Upper lobe of right lung (tissue), 1 donor: Measurements from ENCODE around the gene PDK2. TPM values are rescaled to one million over a fixed set of nuclear protein-coding genes. Genes with fewer than 3 reads are reported as not detected.

ENCODE experiments used
- ATAC-seq: fragments of 200-7000 bp; cut with Tn5 transposase; one replicate; pipeline ENCODE4 v1.9.1; 2020; ENCODE audit warnings: mild to moderate bottlenecking, moderate library complexity
- DNase-seq: peaks from one replicate; pipeline ENCODE4 v3.0.0-alpha.2; 2020
- H3K27ac ChIP-seq: fragments of 200-600 bp; one replicate; pipeline ENCODE4 v1.8.0; 2022
- H3K27me3 ChIP-seq: fragments of 200-600 bp; one replicate; pipeline ENCODE4 v1.8.0; 2022; ENCODE audit warnings: mild to moderate bottlenecking
- H3K36me3 ChIP-seq: fragments of 200-600 bp; one replicate; pipeline ENCODE4 v1.8.0; 2022
- H3K4me1 ChIP-seq: fragments of 200-600 bp; one replicate; pipeline ENCODE4 v1.8.0; 2022
- H3K4me3 ChIP-seq: fragments of 200-600 bp; one replicate; pipeline ENCODE4 v1.8.0; 2022; ENCODE audit warnings: mild to moderate bottlenecking
- H3K9me3 ChIP-seq: fragments of 200-600 bp; one replicate; pipeline ENCODE4 v1.8.0; 2022
- intact Hi-C: fragments of 100-400 bp; cut with DNase I; formaldehyde crosslinking; loops from one replicate; pipeline ENCODE4 v1.11.0; 2022
- total RNA-seq: library from RNA; stranded (reverse); fragmentation: NEBNext Ultra II Directional; extraction: Animal tissue kit (Norgen Biotek cat#: 25700); gene quantifications from one replicate; pipeline ENCODE4 v1.2.1, GENCODE V29; 2021
- TF ChIP-seq, protein P1 (sequence below): fragments of 200-600 bp; IDR thresholded peaks from one replicate; pipeline ENCODE4 v1.8.0; 2022; ENCODE audit warnings: antibody characterized with exemption
- donor health status: DM: no; HTN: yes; CAD: no; lungs with severe emphysema.

PDK2 gene
- total RNA-seq, 1 donor from 2014 or later = 30.2 TPM

GRCh38 chr17:50088952-50089825 lies 6.0 kb upstream of the PDK2 start:
- DNase-seq = no peak
- TF ChIP-seq, protein P1, sequence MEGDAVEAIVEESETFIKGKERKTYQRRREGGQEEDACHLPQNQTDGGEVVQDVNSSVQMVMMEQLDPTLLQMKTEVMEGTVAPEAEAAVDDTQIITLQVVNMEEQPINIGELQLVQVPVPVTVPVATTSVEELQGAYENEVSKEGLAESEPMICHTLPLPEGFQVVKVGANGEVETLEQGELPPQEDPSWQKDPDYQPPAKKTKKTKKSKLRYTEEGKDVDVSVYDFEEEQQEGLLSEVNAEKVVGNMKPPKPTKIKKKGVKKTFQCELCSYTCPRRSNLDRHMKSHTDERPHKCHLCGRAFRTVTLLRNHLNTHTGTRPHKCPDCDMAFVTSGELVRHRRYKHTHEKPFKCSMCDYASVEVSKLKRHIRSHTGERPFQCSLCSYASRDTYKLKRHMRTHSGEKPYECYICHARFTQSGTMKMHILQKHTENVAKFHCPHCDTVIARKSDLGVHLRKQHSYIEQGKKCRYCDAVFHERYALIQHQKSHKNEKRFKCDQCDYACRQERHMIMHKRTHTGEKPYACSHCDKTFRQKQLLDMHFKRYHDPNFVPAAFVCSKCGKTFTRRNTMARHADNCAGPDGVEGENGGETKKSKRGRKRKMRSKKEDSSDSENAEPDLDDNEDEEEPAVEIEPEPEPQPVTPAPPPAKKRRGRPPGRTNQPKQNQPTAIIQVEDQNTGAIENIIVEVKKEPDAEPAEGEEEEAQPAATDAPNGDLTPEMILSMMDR = no peak
- H3K4me3 ChIP-seq = no peak overlapping the region
- no peak overlapping the region for H3K27ac ChIP-seq
- intact Hi-C loops = loop anchor here (5.0 kb wide), 1 partner anchor 62 kb away; no protein-coding TSS in a partner anchor
- no peak for ATAC-seq
- H3K36me3 ChIP-seq = peaks cover 46% of the 10 kb centered on the region
- no peaks in the 10 kb centered on the region for H3K27me3 ChIP-seq
- H3K9me3 ChIP-seq = no peaks in the 10 kb centered on the region
- no peaks in the 10 kb centered on the region for H3K4me1 ChIP-seq

GRCh38 chr17:50090071-50090470 lies 5.1 kb upstream of the PDK2 start:
- ATAC-seq (no peak), DNase-seq (no peak)
- Histone ChIP-seq H3K27ac (no peak overlapping the region), H3K4me1 (no peaks in the 10 kb centered on the region), H3K36me3 (peaks cover 40% of the 10 kb centered on the region), H3K9me3 (no peaks in the 10 kb centered on the region), H3K27me3 (no peaks in the 10 kb centered on the region), H3K4me3 (no peak overlapping the region)
- TF ChIP-seq, protein P1 = no peak
- intact Hi-C loops = no loop called here

GRCh38 chr17:50090971-50091917 lies 3.9 kb upstream of the PDK2 start:
- H3K27me3 ChIP-seq = no peaks in the 10 kb centered on the region
- TF ChIP-seq, protein P1 = no peak
- intact Hi-C loops = no loop called here
- ATAC-seq (no peak), DNase-seq (no peak)
- H3K4me1 ChIP-seq = peaks cover 4% of the 10 kb centered on the region
- H3K27ac ChIP-seq = no peak overlapping the region
- no peak overlapping the region for H3K4me3 ChIP-seq
- no peaks in the 10 kb centered on the region for H3K9me3 ChIP-seq
- H3K36me3 ChIP-seq = peaks cover 40% of the 10 kb centered on the region

- TF ChIP-seq, protein P1 = no peak
- DNase-seq = no peak
- ATAC-seq = no peak
- Histone ChIP-seq H3K4me1 (peaks cover 11% of the 10 kb centered on the region), H3K4me3 (no peak overlapping the region), H3K27me3 (no peaks in the 10 kb centered on the region), H3K36me3 (peaks cover 33% of the 10 kb centered on the region), H3K27ac (no peak overlapping the region), H3K9me3 (no peaks in the 10 kb centered on the region)
- intact Hi-C loops = no loop called here
Measured at GRCh38 chr17:50091918-50092285, 3.2 kb upstream of the PDK2 start.

- Histone ChIP-seq H3K36me3 (peaks cover 32% of the 10 kb centered on the region), H3K9me3 (no peaks in the 10 kb centered on the region), H3K27me3 (no peaks in the 10 kb centered on the region), H3K4me1 (peaks cover 11% of the 10 kb centered on the region), H3K4me3 (no peak overlapping the region), H3K27ac (no peak overlapping the region)
- intact Hi-C loops = no loop called here
- DNase-seq (no peak), ATAC-seq (no peak)
- TF ChIP-seq, protein P1 = no peak
Measured at GRCh38 chr17:50093246-50093645, 1.9 kb upstream of the PDK2 start.
